Smooth muscle cell (in vitro differentiated cells): ENCODE data around the gene TRIM63. TPM values are rescaled to one million over a fixed set of nuclear protein-coding genes. Genes with fewer than 3 reads are reported as not detected.

Experiments
- DNase-seq: peaks from one replicate; lab custom pipeline; 2025; ENCODE audit not compliant: unreplicated experiment; lab: John Stamatoyannopoulos, UW
- H2AFZ ChIP-seq: fragments of 200-600 bp; sonication (generic); 2 replicates; pipeline ENCODE4 v1.6.0; 2016; ENCODE audit warnings: antibody characterized with exemption, low read depth, mild to moderate bottlenecking
- H3F3A ChIP-seq: fragments of 200-600 bp; sonication (generic); 2 replicates; pipeline ENCODE4 v1.6.0; 2017; ENCODE audit warnings: antibody characterized with exemption, low read depth
- H3K27ac ChIP-seq: fragments of 200-600 bp; sonication (generic); 2 replicates; pipeline ENCODE4 v1.5.1; 2016; ENCODE audit warnings: low read depth, mild to moderate bottlenecking
- H3K27me3 ChIP-seq: fragments of 200-600 bp; sonication (generic); 2 replicates; pipeline ENCODE4 v1.6.1; 2016; ENCODE audit warnings: low read depth, mild to moderate bottlenecking
- H3K36me3 ChIP-seq: fragments of 200-600 bp; sonication (generic); 2 replicates; pipeline ENCODE4 v1.5.1; 2016; ENCODE audit warnings: low read depth
- H3K4me1 ChIP-seq: fragments of 200-600 bp; sonication (generic); 2 replicates; pipeline ENCODE4 v1.5.1; 2016; ENCODE audit warnings: low read depth
- H3K4me2 ChIP-seq: fragments of 200-600 bp; sonication (generic); 2 replicates; pipeline ENCODE4 v1.6.0; 2016; ENCODE audit warnings: mild to moderate bottlenecking
- H3K4me3 ChIP-seq: fragments of 200-600 bp; sonication (generic); 2 replicates; pipeline ENCODE4 v1.5.1; 2016; ENCODE audit warnings: mild to moderate bottlenecking
- H3K79me2 ChIP-seq: fragments of 200-600 bp; sonication (generic); 2 replicates; pipeline ENCODE4 v1.6.0; 2016; ENCODE audit warnings: low read depth, mild to moderate bottlenecking
- H3K9ac ChIP-seq: fragments of 200-600 bp; sonication (generic); 2 replicates; pipeline ENCODE4 v1.6.0; 2016; ENCODE audit warnings: low read depth
- H3K9me3 ChIP-seq: fragments of 200-600 bp; sonication (generic); replicated peaks from 2 replicates; pipeline ENCODE4 v1.5.1; 2016; ENCODE audit warnings: low read depth
- H4K20me1 ChIP-seq: fragments of 200-600 bp; sonication (generic); 2 replicates; pipeline ENCODE4 v1.6.0; 2016; ENCODE audit warnings: low read depth
- WGBS: methylation state at CpG from one replicate; pipeline ENCODE4 v1.1.7; 2016; ENCODE audit warnings: low lambda C conversion rate; 5-methylcytosine and 5-hydroxymethylcytosine counted together
- polyA plus RNA-seq: library from polyadenylated mRNA; unstranded; fragments of >200 nt; fragmentation: Nextera tagmentation; extraction: Ambion mirVana; gene quantifications from 2 replicates; pipeline ENCODE4 v1.2.1, GENCODE V29; 2016
- small RNA-seq: library from RNA; depleted of rRNA; stranded (forward); fragments of <200 nt; gene quantifications from one replicate; pipeline ENCODE3, GENCODE V24; 2014
- total RNA-seq: library from RNA; depleted of rRNA; stranded (reverse); fragments of >200 nt; gene quantifications from 2 replicates; pipeline ENCODE4 v1.2.3, GENCODE V29; 2014
- TF ChIP-seq, protein P1 (sequence below): fragments of 200-600 bp; sonication (generic); IDR thresholded peaks from 2 replicates; pipeline ENCODE4 v1.5.1; 2017; ENCODE audit warnings: borderline replicate concordance, mild to moderate bottlenecking, antibody characterized with exemption; ENCODE audit not compliant: insufficient read depth, poor library complexity, severe bottlenecking

Gene TRIM63
- total and polyA plus RNA-seq, 2 experiments from 2014 or later: 0.14 TPM; not detected in 1

DNA sequence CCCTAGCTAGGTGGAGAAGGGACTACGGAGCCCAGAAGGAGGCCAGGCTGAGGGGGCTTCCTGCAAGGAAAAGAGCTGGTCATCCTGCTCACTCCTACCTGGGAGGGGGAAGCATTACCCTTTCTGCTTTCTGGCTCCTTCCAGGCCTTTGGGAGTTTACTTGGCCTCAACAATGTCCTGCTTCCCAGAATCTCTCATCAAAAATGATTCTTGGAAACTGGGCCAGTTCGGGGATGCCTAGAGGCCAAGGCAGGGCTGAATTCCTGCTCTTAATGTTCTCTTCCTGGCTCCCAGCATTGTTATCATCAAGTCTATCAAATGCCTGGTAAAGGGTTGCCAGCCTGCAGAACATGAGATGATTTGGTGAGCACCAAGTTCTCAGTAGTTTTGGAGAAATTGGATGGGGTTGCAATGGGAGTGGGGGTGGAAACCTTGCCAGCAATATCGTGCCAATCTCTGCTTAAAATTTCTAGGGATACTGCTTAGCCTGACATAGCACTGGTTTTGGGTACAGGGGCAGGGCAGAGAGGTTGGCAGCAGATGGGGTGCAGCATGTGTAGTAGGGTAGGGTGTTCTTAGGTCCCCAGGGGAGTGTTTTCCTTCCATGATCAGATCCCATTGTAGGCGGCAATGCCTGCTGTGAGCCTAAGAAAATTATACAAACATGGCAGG lies 61.9 kb downstream of the TRIM63 start:
- no peak overlapping the region for H2AFZ ChIP-seq
- H3K79me2 ChIP-seq: no peaks in the 10 kb centered on the region
- H3K9me3 ChIP-seq: no peaks in the 10 kb centered on the region
- H3K36me3 ChIP-seq: no peaks in the 10 kb centered on the region
- H3K4me3 ChIP-seq: no peak overlapping the region
- H3F3A ChIP-seq: no peaks in the 10 kb centered on the region
- no peak overlapping the region for H3K27ac ChIP-seq
- WGBS: 82% methylated on average over 4 of the region's 4 CpGs
- H3K4me1 ChIP-seq: no peaks in the 10 kb centered on the region
- no peak overlapping the region for H3K4me2 ChIP-seq
- H3K9ac ChIP-seq: no peak overlapping the region
- no peaks in the 10 kb centered on the region for H4K20me1 ChIP-seq
- TF ChIP-seq, protein P1, sequence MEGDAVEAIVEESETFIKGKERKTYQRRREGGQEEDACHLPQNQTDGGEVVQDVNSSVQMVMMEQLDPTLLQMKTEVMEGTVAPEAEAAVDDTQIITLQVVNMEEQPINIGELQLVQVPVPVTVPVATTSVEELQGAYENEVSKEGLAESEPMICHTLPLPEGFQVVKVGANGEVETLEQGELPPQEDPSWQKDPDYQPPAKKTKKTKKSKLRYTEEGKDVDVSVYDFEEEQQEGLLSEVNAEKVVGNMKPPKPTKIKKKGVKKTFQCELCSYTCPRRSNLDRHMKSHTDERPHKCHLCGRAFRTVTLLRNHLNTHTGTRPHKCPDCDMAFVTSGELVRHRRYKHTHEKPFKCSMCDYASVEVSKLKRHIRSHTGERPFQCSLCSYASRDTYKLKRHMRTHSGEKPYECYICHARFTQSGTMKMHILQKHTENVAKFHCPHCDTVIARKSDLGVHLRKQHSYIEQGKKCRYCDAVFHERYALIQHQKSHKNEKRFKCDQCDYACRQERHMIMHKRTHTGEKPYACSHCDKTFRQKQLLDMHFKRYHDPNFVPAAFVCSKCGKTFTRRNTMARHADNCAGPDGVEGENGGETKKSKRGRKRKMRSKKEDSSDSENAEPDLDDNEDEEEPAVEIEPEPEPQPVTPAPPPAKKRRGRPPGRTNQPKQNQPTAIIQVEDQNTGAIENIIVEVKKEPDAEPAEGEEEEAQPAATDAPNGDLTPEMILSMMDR: no peak
- no peak for DNase-seq
- H3K27me3 ChIP-seq: no peaks in the 10 kb centered on the region

DNA sequence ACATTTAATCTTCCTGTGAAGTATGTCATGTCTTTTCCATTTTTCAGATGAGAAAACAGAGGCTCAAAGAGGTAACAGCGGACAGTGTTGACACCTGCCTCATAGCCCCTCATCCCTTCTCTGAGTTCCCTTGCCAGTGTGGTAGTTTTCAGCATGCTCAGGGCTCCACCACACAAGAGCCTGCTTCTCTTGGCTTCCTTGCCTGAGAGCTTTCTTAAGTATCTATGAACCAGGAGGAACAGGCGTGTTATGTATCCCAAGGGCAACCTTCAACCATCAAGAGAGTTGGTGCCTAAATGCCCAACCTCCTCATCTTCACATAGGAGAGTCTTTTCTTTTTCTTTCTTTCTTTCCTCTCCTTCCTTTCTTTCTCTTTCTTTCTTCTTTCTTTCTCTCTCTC lies 63.7 kb downstream of the TRIM63 start:
- H3K27me3 ChIP-seq: no peaks in the 10 kb centered on the region
- no peak overlapping the region for H3K27ac ChIP-seq
- no peak overlapping the region for H3K4me3 ChIP-seq
- H4K20me1 ChIP-seq: no peaks in the 10 kb centered on the region
- H3K9me3 ChIP-seq: no peaks in the 10 kb centered on the region
- H3K36me3 ChIP-seq: no peaks in the 10 kb centered on the region
- 90% methylated on average over 2 of the region's 2 CpGs for WGBS
- no peak for DNase-seq
- no peak overlapping the region for H3K9ac ChIP-seq
- no peak overlapping the region for H3K4me2 ChIP-seq
- H3K4me1 ChIP-seq: peaks cover 2% of the 10 kb centered on the region
- no peaks in the 10 kb centered on the region for H3K79me2 ChIP-seq
- H3F3A ChIP-seq: no peaks in the 10 kb centered on the region
- H2AFZ ChIP-seq: no peak overlapping the region
- TF ChIP-seq, protein P1: no peak

DNA sequence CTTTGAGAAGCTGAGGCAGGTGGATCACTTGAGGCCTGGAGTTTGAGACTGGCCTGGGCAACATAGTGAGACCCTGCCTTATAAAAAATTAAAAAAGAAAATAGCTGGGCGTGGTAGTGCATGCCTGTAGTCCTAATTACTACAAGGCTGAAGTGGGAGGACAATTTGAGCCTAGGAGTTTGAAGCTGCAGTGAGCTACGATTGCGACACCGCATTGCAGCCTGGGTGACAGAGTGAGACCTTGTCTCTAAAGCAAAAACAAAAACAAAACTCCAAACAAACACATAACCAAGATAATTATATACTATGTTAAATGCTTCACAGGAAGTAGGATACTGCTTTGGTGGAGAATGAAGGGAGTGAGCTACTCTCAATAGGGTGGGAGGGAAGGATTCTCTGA lies 64.2 kb downstream of the TRIM63 start:
- H3K79me2 ChIP-seq: no peaks in the 10 kb centered on the region
- no peaks in the 10 kb centered on the region for H3K36me3 ChIP-seq
- H3K4me1 ChIP-seq: peaks cover 6% of the 10 kb centered on the region
- H3K27me3 ChIP-seq: no peaks in the 10 kb centered on the region
- no peak overlapping the region for H3K4me3 ChIP-seq
- DNase-seq: no peak
- 85% methylated on average over 4 of the region's 4 CpGs for WGBS
- no peaks in the 10 kb centered on the region for H3F3A ChIP-seq
- H4K20me1 ChIP-seq: no peaks in the 10 kb centered on the region
- no peaks in the 10 kb centered on the region for H3K9me3 ChIP-seq
- H3K9ac ChIP-seq: no peak overlapping the region
- TF ChIP-seq, protein P1: no peak
- no peak overlapping the region for H3K4me2 ChIP-seq
- H3K27ac ChIP-seq: no peak overlapping the region
- H2AFZ ChIP-seq: no peak overlapping the region

Small RNAs within 50 kb of the gene (small RNA-seq; reads per million reads assigned to genes)
- gene RF00283: not detected
- gene RF00492: not detected

Other genes starting within 250 kb of the TRIM63 start
- gene MTFR1L, start 247.7 kb downstream of the TRIM63 start, total RNA-seq: 39.9 and 47.2 TPM in 2 replicates
- gene MTFR1L, start 247.7 kb downstream of the TRIM63 start, polyA plus RNA-seq: 63.9 and 71.2 TPM in 2 replicates
- gene AUNIP, start 208.2 kb downstream of the TRIM63 start, total RNA-seq: 0.18 and 2.1 TPM in 2 replicates
- 1.1 and 1.3 TPM in 2 replicates for gene AUNIP, start 208.2 kb downstream of the TRIM63 start, polyA plus RNA-seq
- gene PAQR7, start 191.9 kb downstream of the TRIM63 start, total RNA-seq: 8.8 and 10.0 TPM in 2 replicates
- gene PAQR7, start 191.9 kb downstream of the TRIM63 start, polyA plus RNA-seq: 2.9 and 3.7 TPM in 2 replicates
- 112 and 115 TPM in 2 replicates for gene STMN1, start 161.2 kb downstream of the TRIM63 start, total RNA-seq
- gene STMN1, start 161.2 kb downstream of the TRIM63 start, polyA plus RNA-seq: 309 and 331 TPM in 2 replicates
- gene PAFAH2, start 69.6 kb downstream of the TRIM63 start, total RNA-seq: 9.2 and 9.4 TPM in 2 replicates
- 9.6 and 13.2 TPM in 2 replicates for gene PAFAH2, start 69.6 kb downstream of the TRIM63 start, polyA plus RNA-seq
- gene EXTL1, start 45.9 kb downstream of the TRIM63 start, total RNA-seq: 11.2 and 14.1 TPM in 2 replicates
- 9.2 and 25.8 TPM in 2 replicates for gene EXTL1, start 45.9 kb downstream of the TRIM63 start, polyA plus RNA-seq
- gene SLC30A2, start 21.5 kb downstream of the TRIM63 start, total RNA-seq: 0.27 TPM in 1 of 2 replicates, not detected in the other
- 0.53 and 0.56 TPM in 2 replicates for gene SLC30A2, start 21.5 kb downstream of the TRIM63 start, polyA plus RNA-seq
- 3.7 and 4.6 TPM in 2 replicates for gene PDIK1L, start 44.2 kb upstream of the TRIM63 start, total RNA-seq
- gene PDIK1L, start 44.2 kb upstream of the TRIM63 start, polyA plus RNA-seq: 1.9 and 3.6 TPM in 2 replicates
- not detected in 2 replicates for gene FAM110D, start 91.4 kb upstream of the TRIM63 start, total RNA-seq
- gene FAM110D, start 91.4 kb upstream of the TRIM63 start, polyA plus RNA-seq: 0.08 TPM in 1 of 2 replicates, not detected in the other
- gene C1orf232, start 101.3 kb upstream of the TRIM63 start, total RNA-seq: not detected in 2 replicates
- gene C1orf232, start 101.3 kb upstream of the TRIM63 start, polyA plus RNA-seq: not detected in 2 replicates
- gene ZNF593, start 102.3 kb upstream of the TRIM63 start, total RNA-seq: 9.2 and 38.4 TPM in 2 replicates
- 52.4 and 67.7 TPM in 2 replicates for gene ZNF593, start 102.3 kb upstream of the TRIM63 start, polyA plus RNA-seq
- gene ZNF593OS, start 104.2 kb upstream of the TRIM63 start, total RNA-seq: not detected in 2 replicates
- 1.5 TPM in 1 of 2 replicates, not detected in the other for gene ZNF593OS, start 104.2 kb upstream of the TRIM63 start, polyA plus RNA-seq
- 2.6 and 6.6 TPM in 2 replicates for gene CNKSR1, start 109.9 kb upstream of the TRIM63 start, total RNA-seq
- 1.4 and 8.6 TPM in 2 replicates for gene CNKSR1, start 109.9 kb upstream of the TRIM63 start, polyA plus RNA-seq
- gene CATSPER4, start 123.0 kb upstream of the TRIM63 start, total RNA-seq: not detected in 2 replicates
- not detected in 2 replicates for gene CATSPER4, start 123.0 kb upstream of the TRIM63 start, polyA plus RNA-seq
- gene CEP85, start 166.6 kb upstream of the TRIM63 start, total RNA-seq: 6.0 and 7.9 TPM in 2 replicates
- gene CEP85, start 166.6 kb upstream of the TRIM63 start, polyA plus RNA-seq: 3.9 and 8.0 TPM in 2 replicates
- gene SH3BGRL3, start 212.5 kb upstream of the TRIM63 start, total RNA-seq: 162 and 241 TPM in 2 replicates
- 1,359 and 1,367 TPM in 2 replicates for gene SH3BGRL3, start 212.5 kb upstream of the TRIM63 start, polyA plus RNA-seq
- gene UBXN11, start 239.0 kb upstream of the TRIM63 start, total RNA-seq: 3.3 and 4.8 TPM in 2 replicates
- 17.7 and 20.3 TPM in 2 replicates for gene UBXN11, start 239.0 kb upstream of the TRIM63 start, polyA plus RNA-seq